ENCODE results near the gene CALR3.

DNA sequence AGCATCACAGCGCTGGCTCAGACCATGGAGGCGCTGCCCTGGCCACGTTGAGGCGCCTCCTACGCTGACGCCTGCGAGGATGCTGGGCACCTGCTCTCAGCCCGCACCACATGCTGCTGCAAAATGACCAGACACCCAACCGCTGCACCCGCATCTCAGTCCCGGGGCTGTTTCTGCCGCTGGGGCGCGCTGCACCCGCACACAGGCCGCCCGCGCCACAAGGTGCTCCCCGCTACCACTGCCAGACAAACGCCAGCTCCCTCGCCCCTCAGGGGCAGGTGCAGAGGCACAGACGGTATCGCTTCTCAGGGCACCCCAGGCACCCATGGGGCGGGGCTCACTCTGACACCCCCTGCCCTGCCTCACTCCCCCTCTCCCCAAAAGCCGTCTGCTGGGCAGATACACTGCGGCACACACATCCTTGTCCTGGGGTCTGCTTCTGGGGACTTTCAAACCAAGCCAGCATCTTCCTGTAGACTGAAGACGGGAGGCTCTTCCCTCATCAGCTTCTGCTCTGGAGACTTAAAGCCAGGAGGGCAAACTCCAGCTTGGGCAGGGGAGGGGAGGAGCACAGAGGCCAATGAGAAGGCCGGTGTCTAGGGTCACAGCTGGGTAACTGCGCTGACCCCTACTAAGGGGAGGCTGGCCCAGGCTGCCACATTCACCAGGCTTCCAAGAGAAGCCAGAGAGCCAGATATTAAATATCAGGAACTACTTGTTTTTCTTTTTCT lies 29.9 kb upstream of the CALR3 start:
- TF ChIP-seq CTCF (IDR thresholded peaks at IDR 0.05 in 4 of 5, conservative IDR thresholded peaks at IDR 0.05 in 1 of 5) = no peak
- TF ChIP-seq POLR2A (IDR thresholded peaks at IDR 0.05) = no peak

Measured in gastrocnemius medialis (tissue), 4 donors.